Stimulated activated CD4-positive, alpha-beta T cell treated with anti-CD3 and anti-CD28 coated beads, Interleukin-1b, Interleukin-23, amount 100 ng/mL, for 48 hours (primary cell): ENCODE results near the gene MSGN1.
"Not testable (repeated sequence)": the region's sequence is repeated elsewhere in the genome, so short reads cannot be mapped to it uniquely, and the experiment has no call there.

ENCODE experiments used
- DNase-seq: peaks from one replicate; pipeline ENCODE4 v3.0.0-alpha.2; 2020

The MSGN1 gene

GRCh38 chr2:17805717-17806363 is 10.4 kb upstream of the MSGN1 start:
- no peak for DNase-seq

- DNase-seq: no peak
Observed at GRCh38 chr2:17813010-17813741, 3.1 kb upstream of the MSGN1 start.

DNA sequence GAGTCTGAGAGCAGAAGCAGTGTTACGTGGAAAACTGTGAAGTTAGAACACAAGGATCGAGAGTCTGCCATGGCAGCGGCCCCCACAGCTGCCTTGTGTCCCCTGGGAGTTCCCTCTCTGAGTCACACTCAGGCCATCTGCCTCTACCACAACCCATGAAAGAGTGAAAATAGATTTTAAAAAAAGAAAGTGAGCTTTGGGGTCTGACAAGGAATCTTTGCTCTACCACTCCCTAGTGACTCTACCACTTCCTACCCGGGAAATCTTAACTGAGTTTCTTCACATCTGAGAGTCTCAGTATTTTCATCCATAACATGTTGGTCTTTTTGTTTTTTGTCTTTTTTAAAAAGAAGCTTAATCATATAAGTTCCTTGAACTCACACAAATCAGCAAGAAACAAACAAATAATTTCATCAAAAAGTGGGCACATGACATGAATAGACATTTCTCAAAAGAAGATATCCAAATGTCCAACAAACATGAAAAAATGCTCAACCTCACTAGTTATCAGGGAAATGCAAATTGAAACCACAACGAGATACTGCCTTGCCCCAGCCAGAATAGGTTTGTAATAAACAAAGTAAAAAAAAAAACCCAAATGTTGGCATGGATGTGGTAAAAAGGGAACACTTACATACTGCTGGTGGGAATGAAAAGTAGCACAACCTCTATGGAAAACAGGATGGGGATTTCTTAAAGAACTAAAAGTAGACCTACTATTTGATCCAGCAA is 2.4 kb upstream of the MSGN1 start:
- DNase-seq: no peak

- DNase-seq: no peak
Observed at GRCh38 chr2:17814601-17815000, 1.7 kb upstream of the MSGN1 start.

DNA sequence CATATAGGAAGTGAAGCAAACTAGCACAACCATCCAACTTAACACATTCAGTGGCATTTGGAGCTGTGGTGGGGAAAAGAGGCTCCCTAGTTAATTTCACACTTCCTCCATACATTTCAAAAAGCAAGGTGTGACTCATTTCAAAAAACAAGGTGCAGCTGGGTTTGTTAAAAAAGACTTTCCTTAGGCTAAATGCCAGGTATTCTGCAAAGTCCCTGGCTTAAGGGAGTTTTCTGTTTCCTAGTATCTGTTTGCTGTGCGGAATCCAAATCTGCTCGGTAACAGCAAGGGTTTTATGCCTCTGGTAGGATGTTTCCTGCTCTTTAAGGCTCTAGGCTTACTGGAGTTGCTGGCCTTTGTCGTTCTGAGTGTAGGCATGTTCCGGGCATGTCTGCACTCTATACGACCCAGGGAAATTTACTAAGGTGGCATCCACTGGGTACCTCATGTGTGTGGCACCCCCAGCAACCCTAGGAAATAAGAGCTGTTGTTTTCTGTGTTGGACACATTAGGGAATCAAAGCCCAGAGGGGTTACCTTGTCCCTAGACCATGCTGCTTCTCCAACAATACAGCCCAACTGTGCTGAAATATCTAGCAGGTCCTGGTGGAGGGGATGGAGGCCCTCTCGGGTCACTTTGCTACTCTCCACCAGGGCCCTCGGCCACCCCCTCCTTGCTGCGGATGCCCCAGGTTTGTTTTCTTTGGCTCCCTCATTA is 634 bp upstream of the MSGN1 start:
- DNase-seq: no peak

GRCh38 chr2:17818235-17818815 is 2.1 kb downstream of the MSGN1 start:
- DNase-seq: no peak

- DNase-seq: no peak
Observed at GRCh38 chr2:17821080-17821479, 4.8 kb downstream of the MSGN1 start.

- no peak for DNase-seq
Observed at GRCh38 chr2:17821535-17822444, 5.5 kb downstream of the MSGN1 start.

GRCh38 chr2:17822445-17823117 is 6.3 kb downstream of the MSGN1 start:
- DNase-seq: no peak

GRCh38 chr2:17823646-17824045 is 7.4 kb downstream of the MSGN1 start:
- not testable (repeated sequence) for DNase-seq

- no peak for DNase-seq
Observed at GRCh38 chr2:17827316-17827715, 11.1 kb downstream of the MSGN1 start.

GRCh38 chr2:17827785-17828184 is 11.5 kb downstream of the MSGN1 start:
- no peak for DNase-seq

DNA sequence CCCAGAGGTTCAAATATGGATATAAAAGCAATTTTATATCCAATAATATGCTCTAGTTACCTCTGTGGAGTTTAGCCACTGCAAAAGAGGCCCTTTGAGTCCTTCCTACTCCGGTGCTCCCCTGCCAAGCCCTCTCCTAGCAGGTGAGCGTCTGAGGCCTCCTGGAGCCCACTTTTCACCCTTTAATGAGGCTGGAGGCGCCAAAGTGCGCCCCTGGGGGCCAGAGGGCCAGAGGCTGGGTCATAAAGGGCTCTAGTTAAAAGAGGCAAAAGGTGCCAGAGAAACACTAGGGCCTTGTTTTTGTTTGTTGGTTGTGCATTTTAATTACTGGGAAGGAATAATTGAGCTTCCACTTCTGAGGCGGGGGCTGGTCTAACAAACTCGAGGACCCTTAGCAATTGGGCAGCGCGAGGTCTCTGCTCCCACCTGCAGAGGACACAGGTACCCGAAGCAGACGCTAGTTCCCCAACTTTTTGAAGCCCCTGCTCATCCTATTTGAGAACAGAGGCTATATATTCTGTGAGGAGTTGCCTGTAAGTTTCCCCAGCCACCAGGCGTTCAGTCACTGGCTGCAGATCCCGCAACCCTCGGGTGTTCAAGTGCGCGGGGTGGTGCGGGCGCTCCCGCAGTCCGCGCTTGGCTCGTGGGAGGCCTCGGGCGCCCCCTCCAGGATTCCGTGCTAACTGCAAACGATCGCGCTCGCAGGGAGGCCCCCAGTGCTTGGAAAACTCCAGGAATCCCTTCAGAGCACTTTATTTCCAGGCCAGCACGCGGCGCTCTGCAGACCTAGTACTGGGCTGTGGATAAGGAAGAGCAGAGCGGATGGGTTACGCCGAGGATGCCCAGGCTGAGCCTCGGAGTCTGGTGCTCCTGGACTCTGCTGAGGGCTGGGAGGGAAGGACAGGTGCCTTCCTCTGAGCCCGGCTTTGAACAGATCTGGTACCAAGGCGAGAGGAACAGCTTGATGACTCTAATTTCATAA is 14.1 kb downstream of the MSGN1 start:
- peak; percentile 30 for DNase-seq

- DNase-seq: no peak
Observed at GRCh38 chr2:17835516-17835915, 19.3 kb downstream of the MSGN1 start.

DNA sequence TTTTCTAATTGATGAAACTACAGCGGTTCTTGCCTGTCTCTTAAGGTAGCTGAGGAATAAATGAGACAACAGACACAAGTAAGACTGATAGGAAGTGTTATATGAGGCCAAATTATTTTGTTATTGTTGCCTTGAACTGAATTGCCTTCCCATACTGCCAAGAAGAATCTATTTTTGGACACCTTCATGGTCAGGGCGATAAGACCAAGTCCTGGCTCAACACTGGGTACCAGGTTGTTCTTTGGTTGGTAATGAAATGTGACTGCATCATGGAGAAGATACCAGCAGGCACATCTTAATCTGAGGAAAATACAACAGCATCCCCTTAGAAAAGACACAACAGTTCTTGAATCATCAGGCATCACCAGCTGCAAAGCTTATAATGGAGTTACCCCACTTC is 23.7 kb downstream of the MSGN1 start:
- DNase-seq: no peak

DNA sequence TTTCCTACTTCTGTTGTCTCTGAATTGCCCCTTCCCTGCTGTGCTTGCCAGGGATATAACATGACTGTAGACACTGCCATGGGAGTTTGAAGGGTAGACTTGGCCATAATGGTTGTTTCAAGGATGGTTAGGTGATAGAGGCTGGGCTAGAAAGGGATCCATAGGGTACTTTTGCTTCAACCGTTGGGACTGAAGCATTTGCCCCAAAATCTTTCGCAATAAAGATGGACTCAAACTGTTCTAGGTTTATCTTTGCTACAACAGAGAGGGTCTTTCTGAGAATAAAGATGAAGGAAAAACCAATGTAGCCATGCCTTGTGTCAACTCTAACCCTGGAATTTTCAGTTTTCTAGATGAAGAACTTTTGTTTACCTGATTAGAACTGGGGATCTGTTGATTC is 27.2 kb downstream of the MSGN1 start:
- DNase-seq: no peak

DNA sequence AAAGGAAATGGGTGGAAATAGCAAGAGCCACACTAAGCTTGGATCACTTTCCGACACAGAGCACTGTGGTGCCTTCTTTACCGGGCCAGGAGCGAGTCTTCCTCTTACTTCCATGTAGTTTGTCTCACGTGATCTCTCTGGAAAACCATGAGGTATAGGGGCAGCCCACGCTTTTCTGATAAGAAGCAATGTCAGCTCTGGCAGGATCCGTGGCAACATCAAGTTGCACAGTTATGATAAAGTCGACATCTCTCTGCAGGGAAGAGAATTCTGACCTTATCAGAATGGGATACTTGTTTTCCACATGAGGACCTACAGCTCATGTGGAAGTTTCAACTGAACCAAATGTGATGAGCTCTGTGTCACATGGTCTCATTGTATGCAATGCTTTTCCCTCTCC is 29.5 kb downstream of the MSGN1 start:
- no peak for DNase-seq

GRCh38 chr2:17846676-17847075 is 30.4 kb downstream of the MSGN1 start:
- DNase-seq: no peak

DNA sequence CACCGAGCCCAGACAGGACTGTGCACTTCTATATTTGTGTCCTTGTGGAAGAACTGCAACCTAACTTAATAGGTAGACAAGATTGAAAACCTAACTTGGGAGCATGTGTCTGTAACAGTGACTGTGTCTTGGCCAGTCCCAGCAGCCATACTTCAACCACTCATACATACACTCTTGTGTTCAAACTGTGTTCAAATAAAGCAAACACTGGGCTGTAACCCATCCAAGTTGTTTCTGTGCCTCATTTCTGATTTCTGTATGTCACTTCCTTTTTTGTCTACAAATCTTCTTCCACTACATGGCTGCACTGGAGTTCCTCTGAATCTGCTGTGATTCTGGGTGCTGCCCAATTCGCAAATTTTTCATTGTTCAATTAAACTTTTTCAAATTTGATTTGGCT is 31.0 kb downstream of the MSGN1 start:
- DNase-seq: no peak

GRCh38 chr2:17849275-17849674 is 33.0 kb downstream of the MSGN1 start:
- no peak for DNase-seq
